Pancreas (tissue), 10 donors: ENCODE measurements around the gene SLC9A8. TPM values are rescaled to one million over a fixed set of nuclear protein-coding genes. Genes with fewer than 3 reads are reported as not detected.

Source experiments
- ATAC-seq, 4 donors: fragments of 200-7000 bp; cut with Tn5 transposase; one replicate each; pipeline versions ENCODE4 v1.8.0 to v1.9.1; 2020; ENCODE audit warnings: mild to moderate bottlenecking in 4 of 4, moderate library complexity in 4 of 4
- DNase-seq, 6 donors: peaks; one replicate each; pipeline ENCODE4 v3.0.0-alpha.2; 2020
- FAIRE-seq: peaks from 2 replicates; lab custom pipeline; 2012; peaks lifted over from hg19 to GRCh38; lab: Jason Lieb, UNC
- H3K27ac ChIP-seq, 4 donors: fragments of 200-600 bp; sonication (generic); 1 replicate in 3 of 4; 2 replicates in 1 of 4; pipeline versions ENCODE4 v1.5.0 to v1.8.0; 2020
- H3K27me3 ChIP-seq, 4 donors: fragments of 200-600 bp; one replicate each; pipeline ENCODE4 v1.8.0; 2021
- H3K36me3 ChIP-seq, 3 donors: fragments of 200-600 bp; sonication (generic) in 1 of 3; one replicate each; pipeline versions ENCODE4 v1.5.0 to v1.8.0; 2020 to 2021
- H3K4me1 ChIP-seq, 3 donors: fragments of 200-600 bp; one replicate each; pipeline ENCODE4 v1.8.0; 2021
- H3K4me3 ChIP-seq, 4 donors: fragments of 200-600 bp; sonication (generic) in 2 of 4; one replicate each; pipeline versions ENCODE4 v1.5.0 to v1.8.0; 2020 to 2021
- H3K9me3 ChIP-seq, 4 donors: fragments of 200-600 bp; one replicate each; pipeline ENCODE4 v1.8.0; 2021
- CTCF ChIP-seq, 4 donors: fragments of 200-600 bp; sonication (generic) in 3 of 4; IDR thresholded peaks; one replicate each; pipeline versions ENCODE4 v1.5.0 to v1.8.0; 2021; ENCODE audit warnings: antibody characterized with exemption in 4 of 4
- WGBS, 2 donors: extraction: QIAGEN DNeasy Blood & Tissue Kit; methylation state at CpG; one replicate each; pipeline ENCODE4 v1.1.7; 2013; 5-methylcytosine and 5-hydroxymethylcytosine counted together
- intact Hi-C, 3 donors: fragments of 100-400 bp; cut with DNase I; formaldehyde crosslinking; loops; one replicate each; pipeline versions ENCODE4 v1.11.1 to v1.14.2; 2022
- polyA plus RNA-seq, 2 donors: library from polyadenylated mRNA; stranded (reverse); fragments of 200-250 nt; gene quantifications; one replicate each; pipeline ENCODE4 v1.2.3, GENCODE V29; 2013
- total RNA-seq, 6 donors: library from RNA; stranded (reverse); fragmentation: NEBNext Ultra II Directional in 4 of 6; extraction: Animal tissue kit (Norgen Biotek cat#: 25700) in 4 of 6; gene quantifications; one replicate each; pipeline versions ENCODE4 v1.2.1 to v1.2.4, GENCODE V29; 2021 to 2023
- donor health status: healthy with polysubstance abuse.
- donor health status: DM: no; HTN: no; CAD: no; lungs with moderate emphysema.
- donor health status: DM: no; HTN: no; CAD: no.
- donor health status: control.
- donor health status: control.
- donor health status: Bipolar disorder and iron deficiency.
- donor health status: DM: yes; HTN: yes; CAD: no.
- donor health status: DM: no; HTN: no; CAD: no.
- donor health status: DM: no; HTN: no; CAD: no.
- donor health status: DM: yes; HTN: yes; CAD: no.

Gene SLC9A8
- total and polyA plus RNA-seq, 8 donors: 4.8 to 9.9 (median 6.8) TPM

GRCh38 chr20:49846206-49846807 is 33.7 kb downstream of the SLC9A8 start:
- Histone ChIP-seq H3K27ac (no peak overlapping the region), H3K27me3 (no peaks in the 10 kb centered on the region), H3K36me3 (no peaks in the 10 kb centered on the region), H3K4me1 (peaks cover 0 to 9% (median 0%) of the 10 kb centered on the region in 3 donors), H3K9me3 (peaks cover 0 to 2% (median 0%) of the 10 kb centered on the region in 4 donors), H3K4me3 (no peak overlapping the region)
- intact Hi-C loops: no loop called here
- TF ChIP-seq CTCF (IDR thresholded peaks at IDR 0.05): peak in 3 of 4 donors; percentile 19 to 46 (median 28)
- FAIRE-seq (no peak), ATAC-seq (peak; percentile 61 to 88 (median 85)), DNase-seq (peak in 2 of 6 donors; percentile 23 to 52)
- WGBS, 2 donors: 68 to 77% methylated on average over 6 of the region's 6 CpGs

GRCh38 chr20:49850463-49851230 is 38.0 kb downstream of the SLC9A8 start:
- TF ChIP-seq CTCF (IDR thresholded peaks at IDR 0.05): no peak
- Histone ChIP-seq H3K4me3 (no peak overlapping the region), H3K27ac (no peak overlapping the region), H3K36me3 (no peaks in the 10 kb centered on the region), H3K27me3 (no peaks in the 10 kb centered on the region), H3K4me1 (peaks cover 0 to 9% (median 0%) of the 10 kb centered on the region in 3 donors), H3K9me3 (peaks cover 0 to 2% (median 0%) of the 10 kb centered on the region in 4 donors)
- DNase-seq (no peak), FAIRE-seq (no peak), ATAC-seq (no peak)
- intact Hi-C loops: no loop called here
- 78 to 80% methylated on average over 8 of the region's 8 CpGs for WGBS, 2 donors

GRCh38 chr20:49851231-49851705 is 38.6 kb downstream of the SLC9A8 start:
- intact Hi-C loops: no loop called here
- no peaks in the 10 kb centered on the region for H3K36me3 ChIP-seq
- TF ChIP-seq CTCF (IDR thresholded peaks at IDR 0.05): no peak
- peaks cover 0 to 9% (median 0%) of the 10 kb centered on the region in 3 donors for H3K4me1 ChIP-seq
- no peak overlapping the region for H3K4me3 ChIP-seq
- WGBS, 2 donors: 83 to 86% methylated on average over 3 of the region's 3 CpGs
- FAIRE-seq (no peak), DNase-seq (no peak), ATAC-seq (peak in 2 of 4 donors; percentile 34 to 36)
- no peaks in the 10 kb centered on the region for H3K27me3 ChIP-seq
- H3K9me3 ChIP-seq: peaks cover 0 to 2% (median 0%) of the 10 kb centered on the region in 4 donors
- H3K27ac ChIP-seq: no peak overlapping the region

DNA sequence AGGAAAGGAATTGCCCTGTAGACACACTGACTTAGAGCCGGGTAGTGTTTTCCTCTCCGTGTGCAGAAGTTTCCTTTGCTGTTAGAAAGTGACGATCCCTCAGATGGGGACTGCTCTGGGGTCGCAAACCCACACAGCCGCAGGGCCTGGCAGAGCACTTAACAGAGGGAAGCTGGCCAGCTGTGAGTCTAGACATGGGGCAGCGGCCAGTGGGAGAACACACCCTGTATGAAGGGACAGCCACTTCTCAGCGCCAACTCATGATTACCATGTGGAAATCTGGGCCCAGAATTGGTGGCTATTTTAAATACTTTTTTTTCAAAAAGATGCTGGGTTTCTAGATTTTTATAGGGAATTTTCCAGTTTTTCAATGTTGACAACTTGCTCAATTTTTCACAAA is 39.4 kb downstream of the SLC9A8 start:
- Histone ChIP-seq H3K9me3 (peaks cover 0 to 2% (median 0%) of the 10 kb centered on the region in 4 donors), H3K27me3 (no peaks in the 10 kb centered on the region), H3K27ac (no peak overlapping the region), H3K36me3 (no peaks in the 10 kb centered on the region), H3K4me3 (no peak overlapping the region), H3K4me1 (peaks cover 0 to 5% (median 0%) of the 10 kb centered on the region in 3 donors)
- no peak for TF ChIP-seq CTCF (IDR thresholded peaks at IDR 0.05)
- ATAC-seq: no peak
- intact Hi-C loops: no loop called here
- 84 to 88% methylated on average over 7 of the region's 7 CpGs for WGBS, 2 donors
- DNase-seq: no peak
- no peak for FAIRE-seq
